NCI-H1694 treated with DMSO at 0.1 percent for 48 hours (cell line): ENCODE measurements around the gene LRWD1.

Experiments used
- DNase-seq: peaks from one replicate; lab custom pipeline; 2025; lab: John Stamatoyannopoulos, UW

LRWD1 gene

DNA sequence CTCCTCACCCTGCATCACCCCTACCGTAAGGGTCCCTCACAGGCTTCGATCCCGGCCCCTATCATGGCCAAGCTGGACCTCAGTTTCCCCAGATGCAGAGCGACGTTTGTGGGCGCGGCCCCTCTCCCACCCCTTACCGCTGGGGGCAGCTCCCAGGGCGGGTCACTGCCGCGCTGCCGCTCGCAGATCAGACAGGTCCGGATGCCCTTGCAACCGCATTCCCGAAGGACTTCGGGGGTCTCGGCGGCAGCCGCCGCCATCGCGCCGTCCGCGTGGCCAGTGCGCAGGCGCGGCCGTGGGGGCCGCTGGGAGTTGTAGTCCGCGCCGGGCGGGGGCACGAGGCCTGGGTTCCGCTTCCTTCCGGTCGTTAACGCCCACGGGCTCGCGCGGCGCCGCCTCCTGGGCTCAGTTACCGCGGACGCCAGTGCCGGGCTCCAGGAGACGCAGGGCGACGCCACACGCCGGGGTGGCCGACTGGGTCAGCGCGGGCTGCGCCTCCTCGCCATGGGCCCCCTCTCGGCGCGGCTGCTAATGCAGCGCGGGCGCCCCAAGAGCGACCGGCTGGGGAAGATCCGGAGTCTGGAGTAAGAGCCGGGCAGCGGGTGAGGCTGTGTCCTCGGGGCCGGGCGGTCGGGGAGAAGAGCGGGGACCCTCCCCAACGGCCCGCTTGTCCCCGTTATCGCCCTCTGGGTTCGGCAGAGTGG, at the start of gene LRWD1, which contains the start of gene ALKBH4:
Gene LRWD1, plus strand, starts transcription at position 408 of the 704 bp plus-strand sequence. Its CDS starts 97 bp downstream, at position 505.
Gene ALKBH4, minus strand, starts transcription at position 287 of the 704 bp plus-strand sequence. Its CDS starts 27 bp downstream, at position 260.
- peak; percentile 87 for DNase-seq

- DNase-seq = no peak
Measured at GRCh38 chr7:102415685-102416225, 49.0 kb upstream of the LRWD1 start.

DNA sequence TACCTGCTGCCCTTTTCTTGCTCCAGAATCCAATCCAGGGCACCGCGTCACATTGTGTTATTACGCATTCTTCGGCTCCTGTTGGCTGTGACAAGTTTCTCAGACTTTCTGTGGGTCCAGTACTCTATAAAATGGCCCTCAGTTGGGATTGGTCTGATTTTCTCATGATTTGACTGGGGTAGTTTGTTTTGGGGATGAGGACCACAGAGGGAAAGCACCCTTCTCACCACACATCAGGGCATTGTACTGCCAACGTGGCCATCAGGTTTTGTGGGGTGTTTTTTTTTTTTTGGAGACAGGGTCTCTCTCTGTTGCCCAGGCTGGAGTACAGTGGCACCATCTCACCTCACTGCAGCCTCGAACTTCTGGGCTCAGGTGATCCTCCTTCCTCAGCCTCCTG, 48.4 kb upstream of the LRWD1 start:
- DNase-seq = no peak

DNA sequence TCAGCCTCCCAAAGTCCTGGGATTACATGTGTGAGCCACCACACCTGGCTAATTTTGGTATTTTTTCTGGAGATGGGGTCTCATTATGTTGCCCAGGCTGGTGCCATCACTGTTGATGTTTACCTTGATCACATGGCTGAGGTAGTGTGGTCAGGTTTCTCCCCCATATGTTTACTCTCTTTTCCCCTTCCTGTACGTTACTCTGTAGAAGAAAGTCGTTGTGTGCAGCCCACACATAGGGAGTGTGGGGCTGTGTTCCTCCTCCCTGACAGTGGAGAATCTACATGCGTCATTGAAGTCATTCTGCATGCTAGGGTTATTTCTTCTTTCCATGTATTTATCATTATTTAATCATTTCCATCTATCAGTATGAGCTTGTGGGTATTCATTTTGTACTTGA, 47.7 kb upstream of the LRWD1 start:
- no peak for DNase-seq

- DNase-seq = no peak
Measured at GRCh38 chr7:102418592-102418991, 46.2 kb upstream of the LRWD1 start.

DNA sequence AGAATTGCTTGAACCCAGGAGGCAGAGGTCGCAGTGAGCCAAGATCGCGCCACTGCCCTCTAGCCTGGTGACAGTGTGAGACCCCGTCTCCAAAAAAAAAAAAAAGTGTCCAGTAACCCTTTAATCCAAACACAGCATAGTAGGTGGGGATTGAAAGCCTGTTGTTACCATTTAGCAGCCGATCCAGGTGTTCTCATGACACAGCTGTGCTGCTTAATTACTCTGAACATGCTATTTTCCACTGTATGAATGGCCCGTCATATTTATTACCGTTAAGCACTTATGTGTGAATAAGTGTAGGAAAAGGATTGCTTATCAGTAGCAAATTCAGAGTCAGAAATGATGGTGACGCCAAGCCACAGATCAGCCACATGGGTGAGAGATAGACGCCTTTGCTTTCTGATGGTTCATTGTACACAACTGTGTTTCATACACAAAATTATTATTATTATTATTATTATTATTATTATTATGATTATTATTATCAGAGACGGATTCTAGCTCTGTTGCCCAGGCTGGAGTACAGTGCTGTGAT, 43.0 kb upstream of the LRWD1 start:
- no peak for DNase-seq

DNA sequence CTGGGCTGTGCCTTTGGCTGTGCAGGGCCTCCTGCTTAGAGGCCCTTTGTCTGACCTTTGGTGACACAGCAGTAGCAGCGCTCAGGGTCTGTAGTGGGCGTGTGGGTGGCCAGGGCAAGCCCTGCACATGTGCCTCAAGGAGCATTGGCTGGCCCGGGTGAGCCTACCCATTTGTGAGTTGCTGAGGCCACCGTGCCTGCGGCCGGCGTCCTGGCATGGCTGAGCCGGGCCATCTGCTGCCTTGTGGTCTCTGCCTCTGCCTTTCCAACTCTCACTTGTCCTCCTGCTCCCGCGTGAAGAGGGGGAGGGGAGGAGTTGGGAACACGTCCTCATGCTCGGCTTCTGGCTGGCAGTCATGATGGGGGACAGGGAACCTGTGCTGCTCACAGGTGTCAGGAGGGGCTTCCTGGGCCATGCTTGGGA, 40.6 kb upstream of the LRWD1 start:
- DNase-seq = no peak

- no peak for DNase-seq
Measured at GRCh38 chr7:102424787-102425218, 40.0 kb upstream of the LRWD1 start.

GRCh38 chr7:102425639-102426267, 39.0 kb upstream of the LRWD1 start:
- DNase-seq = peak; percentile 2

- DNase-seq = peak; percentile 5
Measured at GRCh38 chr7:102426268-102427018, 38.3 kb upstream of the LRWD1 start.

- DNase-seq = no peak
Measured at GRCh38 chr7:102427019-102427405, 37.8 kb upstream of the LRWD1 start.

DNA sequence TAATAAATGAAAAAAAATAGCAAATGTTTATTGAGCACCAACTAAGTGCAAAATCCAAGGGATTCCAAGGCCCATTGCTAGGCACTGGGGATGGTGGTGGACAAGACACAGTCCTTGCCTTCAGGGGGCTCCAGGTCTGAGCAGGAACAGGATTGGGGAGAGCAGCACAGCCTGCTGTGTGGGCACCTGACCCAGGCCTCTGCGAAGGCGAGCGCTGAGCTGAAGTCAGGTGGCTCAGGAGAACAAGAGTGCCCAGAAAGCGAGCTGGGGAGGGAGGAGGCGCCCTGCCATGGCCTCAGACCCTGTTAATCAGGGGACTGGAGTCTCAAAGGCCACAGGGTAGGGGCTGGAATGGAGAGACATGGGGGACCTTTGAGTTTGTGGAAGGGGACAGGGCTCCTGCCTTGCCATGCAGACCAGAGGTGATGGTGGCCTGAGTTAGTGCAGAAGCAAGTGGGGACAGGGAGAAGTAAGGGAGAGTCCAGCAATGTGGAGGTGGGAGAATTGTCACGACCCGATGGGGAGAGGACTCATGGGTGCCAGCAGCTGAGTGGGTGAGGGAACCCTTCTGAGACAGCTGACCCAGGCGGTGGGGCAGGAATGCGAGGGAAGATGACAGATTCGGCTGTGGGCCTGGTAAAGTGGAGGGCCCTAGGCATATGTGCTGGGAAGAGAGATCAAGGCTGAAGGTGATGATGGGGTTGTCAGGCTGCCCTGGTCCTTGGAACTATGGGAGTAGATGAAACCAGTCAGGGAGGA, 35.5 kb upstream of the LRWD1 start:
- no peak for DNase-seq

GRCh38 chr7:102431617-102432298, 33.0 kb upstream of the LRWD1 start:
- peak; percentile 85 for DNase-seq

- DNase-seq = peak; percentile 8
Measured at GRCh38 chr7:102432442-102433218, 32.2 kb upstream of the LRWD1 start.

GRCh38 chr7:102433219-102434038, 31.4 kb upstream of the LRWD1 start, which contains the start of gene ORAI2:
ORAI2 (plus strand) TSS chr7:102433575; CDS start chr7:102438957, 5,382 bp downstream.
- peak; percentile 12 for DNase-seq

DNA sequence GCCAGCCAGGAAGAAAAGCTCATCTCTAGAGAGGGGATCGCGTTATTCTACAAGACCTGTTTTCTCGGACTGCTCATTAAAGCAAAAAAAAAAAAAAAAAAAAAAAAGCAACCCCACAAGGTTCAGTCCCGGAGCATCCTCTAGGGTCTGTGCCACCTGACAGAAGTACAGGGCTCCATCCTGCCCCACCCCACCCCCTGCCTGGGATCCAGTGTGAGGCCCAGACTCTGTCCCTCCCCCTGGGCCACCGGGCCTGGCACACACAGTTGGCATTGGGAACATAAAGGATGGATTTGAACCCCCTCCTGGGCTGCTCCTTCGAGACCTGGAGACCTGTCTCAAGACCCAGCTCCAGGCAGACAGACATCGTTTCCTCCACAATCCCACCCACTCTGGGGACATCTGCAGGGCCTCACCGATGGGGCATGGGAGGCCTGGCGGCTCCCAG, 30.7 kb upstream of the LRWD1 start:
- no peak for DNase-seq

DNA sequence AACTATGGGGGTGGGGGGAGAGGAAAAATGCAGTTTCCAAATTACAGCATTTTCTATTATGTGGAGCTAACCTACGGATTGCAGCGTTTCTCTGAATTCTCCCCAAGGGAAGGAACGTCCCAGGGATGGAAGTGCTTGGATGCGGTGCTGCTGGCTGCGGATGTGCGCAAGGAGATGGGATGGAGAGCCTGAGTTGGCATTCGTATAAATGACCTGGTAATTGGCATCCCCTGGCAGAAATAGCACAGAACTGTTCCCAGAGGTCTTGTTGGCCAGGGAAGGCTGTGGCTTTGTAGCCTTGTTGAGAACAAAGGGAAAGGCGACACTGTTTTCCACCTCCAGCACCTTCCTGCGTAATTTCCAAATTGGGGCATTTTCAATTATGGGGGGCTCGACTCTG, 28.7 kb upstream of the LRWD1 start:
- DNase-seq = no peak

- DNase-seq = no peak
Measured at GRCh38 chr7:102439963-102440795, 24.6 kb upstream of the LRWD1 start.
